Stomach (tissue), 4 donors: ENCODE measurements around the gene ASIC2.

ENCODE experiments used
- POLR2A ChIP-seq, 4 donors: fragments of 450-650 bp; IDR thresholded peaks; one replicate each; pipeline ENCODE4 v1.6.1; 2016; ENCODE audit warnings: antibody characterized with exemption in 4 of 4, control low read depth in 2 of 4, mild to moderate bottlenecking in 1 of 4, moderate library complexity in 1 of 4
- POLR2AphosphoS5 ChIP-seq, 3 donors: sonication (generic); formaldehyde crosslinking; IDR thresholded peaks; one replicate each; pipeline ENCODE4 v1.6.1; 2016; ENCODE audit warnings: antibody characterized with exemption in 3 of 3
- TF ChIP-seq, protein P1 (sequence below), 7 experiments: fragments of 450-650 bp in 4 of 7; fragments of 200-600 bp in 3 of 7; sonication (generic) in 3 of 7; IDR thresholded peaks; one replicate each; pipeline ENCODE4 v1.5.1; 2016 to 2019; ENCODE audit warnings: antibody characterized with exemption in 7 of 7, control low read depth in 2 of 7, mild to moderate bottlenecking in 1 of 7

DNA sequence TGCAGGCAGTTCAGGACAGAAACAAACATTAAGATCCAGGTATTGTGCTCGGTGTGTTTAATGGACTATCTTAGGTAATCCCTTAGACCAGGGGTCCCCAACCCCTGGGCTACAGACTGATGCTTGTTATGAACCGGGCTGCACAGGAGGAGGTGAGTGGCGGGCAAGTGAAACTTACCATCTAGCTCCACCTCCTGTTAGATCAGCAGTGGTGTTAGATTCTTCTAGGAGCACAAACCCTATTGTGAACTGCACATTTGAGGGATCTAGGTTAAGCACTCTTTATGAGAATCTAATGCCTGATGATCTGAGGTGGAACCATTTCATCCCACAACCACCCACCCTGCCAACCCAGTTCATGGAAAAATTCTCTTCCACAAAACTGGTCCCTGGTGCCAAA, 37.8 kb upstream of the ASIC2 start:
- TF ChIP-seq POLR2AphosphoS5 (IDR thresholded peaks at IDR 0.05) (no peak), POLR2A (IDR thresholded peaks at IDR 0.05) (no peak)
- TF ChIP-seq, protein P1, sequence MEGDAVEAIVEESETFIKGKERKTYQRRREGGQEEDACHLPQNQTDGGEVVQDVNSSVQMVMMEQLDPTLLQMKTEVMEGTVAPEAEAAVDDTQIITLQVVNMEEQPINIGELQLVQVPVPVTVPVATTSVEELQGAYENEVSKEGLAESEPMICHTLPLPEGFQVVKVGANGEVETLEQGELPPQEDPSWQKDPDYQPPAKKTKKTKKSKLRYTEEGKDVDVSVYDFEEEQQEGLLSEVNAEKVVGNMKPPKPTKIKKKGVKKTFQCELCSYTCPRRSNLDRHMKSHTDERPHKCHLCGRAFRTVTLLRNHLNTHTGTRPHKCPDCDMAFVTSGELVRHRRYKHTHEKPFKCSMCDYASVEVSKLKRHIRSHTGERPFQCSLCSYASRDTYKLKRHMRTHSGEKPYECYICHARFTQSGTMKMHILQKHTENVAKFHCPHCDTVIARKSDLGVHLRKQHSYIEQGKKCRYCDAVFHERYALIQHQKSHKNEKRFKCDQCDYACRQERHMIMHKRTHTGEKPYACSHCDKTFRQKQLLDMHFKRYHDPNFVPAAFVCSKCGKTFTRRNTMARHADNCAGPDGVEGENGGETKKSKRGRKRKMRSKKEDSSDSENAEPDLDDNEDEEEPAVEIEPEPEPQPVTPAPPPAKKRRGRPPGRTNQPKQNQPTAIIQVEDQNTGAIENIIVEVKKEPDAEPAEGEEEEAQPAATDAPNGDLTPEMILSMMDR (IDR thresholded peaks at IDR 0.05): no peak
